HG03045 (cell line): Measurements from ENCODE around the gene WNK1.

Experiments used
- ATAC-seq: cut with Tn5 transposase; IDR thresholded peaks from one replicate; pipeline ENCODE4 v1.9.1; 2021; ENCODE audit warnings: mild to moderate bottlenecking, moderate library complexity; ENCODE audit not compliant: unreplicated experiment

Gene WNK1

GRCh38 chr12:851343-851742 lies 99.0 kb downstream of the WNK1 start:
- no peak for ATAC-seq

DNA sequence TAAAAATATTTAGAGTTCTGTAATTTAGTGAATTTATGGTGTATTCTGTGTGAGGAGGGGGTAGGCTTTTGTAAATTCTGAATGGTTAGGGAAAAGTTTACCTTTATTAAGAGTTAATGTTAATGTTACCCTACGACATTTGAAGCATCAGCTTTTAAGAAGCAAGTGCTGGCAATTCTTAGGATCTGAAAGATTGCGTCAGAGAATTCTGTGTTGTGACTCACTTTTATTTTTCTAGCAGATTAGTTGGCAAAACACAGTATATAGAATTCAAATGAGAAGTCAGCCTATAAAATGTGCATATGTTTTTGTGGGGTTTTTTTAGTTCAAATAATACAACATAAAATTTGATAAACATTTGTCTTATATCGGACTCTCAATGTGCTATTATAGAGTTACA lies 99.5 kb downstream of the WNK1 start:
- ATAC-seq, result no peak

- no peak for ATAC-seq
These were observed 100.5 kb downstream of the WNK1 start for GRCh38 chr12:852864-853263.

GRCh38 chr12:857611-858010 lies 105.2 kb downstream of the WNK1 start:
- ATAC-seq, result no peak

- ATAC-seq, result no peak
These were observed 110.0 kb downstream of the WNK1 start for GRCh38 chr12:862303-862911.

DNA sequence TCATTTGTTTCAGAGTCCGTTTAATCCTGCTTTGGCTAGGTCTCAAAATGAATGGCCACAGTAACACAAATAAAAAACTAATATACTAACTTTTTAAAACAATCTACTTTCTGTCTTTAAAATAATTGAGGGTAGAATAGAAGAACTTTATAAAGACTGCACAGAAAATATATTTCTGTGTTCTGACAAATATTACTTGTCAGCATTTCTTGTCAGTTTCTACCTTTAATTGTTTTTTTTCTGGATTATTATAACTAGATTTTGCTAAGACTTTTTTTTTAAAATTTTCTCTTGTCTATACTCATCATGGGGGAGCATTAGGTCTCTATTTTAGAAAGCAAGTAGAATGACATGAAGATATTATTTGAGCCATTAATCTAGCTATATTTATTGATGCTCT lies 110.9 kb downstream of the WNK1 start:
- ATAC-seq, result no peak

DNA sequence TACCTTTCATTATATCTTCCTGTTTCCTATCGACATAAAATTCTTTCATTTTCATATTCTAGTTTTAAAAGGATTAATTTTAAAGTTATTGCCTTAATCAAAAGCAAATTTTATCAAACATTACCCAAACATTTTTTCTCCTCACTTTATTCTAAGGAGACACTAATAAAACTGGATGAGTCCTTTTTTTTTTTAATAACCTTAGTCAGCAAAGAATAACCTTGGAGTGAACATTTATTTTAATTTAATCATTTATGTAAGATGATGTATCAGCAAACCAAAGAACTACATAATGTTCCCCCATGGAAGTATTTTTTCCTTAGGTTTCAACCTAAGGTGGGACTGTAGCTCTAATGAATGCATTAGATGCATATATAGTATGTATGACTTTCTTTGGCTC lies 113.2 kb downstream of the WNK1 start:
- ATAC-seq, result no peak

- ATAC-seq, result no peak
These were observed 115.5 kb downstream of the WNK1 start for GRCh38 chr12:867905-868304.

- no peak for ATAC-seq
These were observed 116.3 kb downstream of the WNK1 start for GRCh38 chr12:868722-869121.

GRCh38 chr12:870378-870777 lies 118.0 kb downstream of the WNK1 start:
- ATAC-seq, result no peak

DNA sequence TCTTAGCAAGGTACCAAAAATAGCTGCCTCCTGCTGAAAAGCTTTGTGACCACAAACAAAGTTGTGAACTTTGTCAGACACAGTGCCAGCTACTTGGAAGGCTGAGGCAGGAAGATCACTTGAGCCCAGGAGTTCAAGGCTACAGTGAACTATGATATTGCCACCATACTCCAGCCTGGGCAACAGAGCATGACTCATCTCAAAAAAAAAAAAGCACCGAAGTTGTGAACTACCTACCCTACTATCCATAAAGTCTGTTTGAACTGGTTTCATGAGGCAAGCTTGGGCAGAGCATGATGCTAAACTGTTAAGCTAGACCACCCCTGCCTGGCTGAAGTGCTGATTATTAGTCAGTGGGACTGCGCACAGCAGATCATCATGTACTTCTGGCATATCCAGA lies 121.6 kb downstream of the WNK1 start:
- no peak for ATAC-seq

- no peak for ATAC-seq
These were observed 127.3 kb downstream of the WNK1 start for GRCh38 chr12:879641-880040.

DNA sequence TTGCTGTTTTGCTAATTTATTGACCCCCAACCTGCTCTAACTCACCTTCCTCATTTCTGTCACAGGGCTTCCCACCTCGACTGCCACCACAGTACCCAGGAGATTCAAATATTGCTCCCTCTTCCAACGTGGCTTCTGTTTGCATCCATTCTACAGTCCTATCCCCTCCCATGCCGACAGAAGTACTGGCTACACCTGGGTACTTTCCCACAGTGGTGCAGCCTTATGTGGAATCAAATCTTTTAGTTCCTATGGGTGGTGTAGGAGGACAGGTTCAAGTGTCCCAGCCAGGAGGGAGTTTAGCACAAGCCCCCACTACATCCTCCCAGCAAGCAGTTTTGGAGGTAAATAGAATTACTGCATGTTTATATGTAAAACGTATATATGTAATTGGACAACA lies 128.3 kb downstream of the WNK1 start:
- ATAC-seq, result no peak

DNA sequence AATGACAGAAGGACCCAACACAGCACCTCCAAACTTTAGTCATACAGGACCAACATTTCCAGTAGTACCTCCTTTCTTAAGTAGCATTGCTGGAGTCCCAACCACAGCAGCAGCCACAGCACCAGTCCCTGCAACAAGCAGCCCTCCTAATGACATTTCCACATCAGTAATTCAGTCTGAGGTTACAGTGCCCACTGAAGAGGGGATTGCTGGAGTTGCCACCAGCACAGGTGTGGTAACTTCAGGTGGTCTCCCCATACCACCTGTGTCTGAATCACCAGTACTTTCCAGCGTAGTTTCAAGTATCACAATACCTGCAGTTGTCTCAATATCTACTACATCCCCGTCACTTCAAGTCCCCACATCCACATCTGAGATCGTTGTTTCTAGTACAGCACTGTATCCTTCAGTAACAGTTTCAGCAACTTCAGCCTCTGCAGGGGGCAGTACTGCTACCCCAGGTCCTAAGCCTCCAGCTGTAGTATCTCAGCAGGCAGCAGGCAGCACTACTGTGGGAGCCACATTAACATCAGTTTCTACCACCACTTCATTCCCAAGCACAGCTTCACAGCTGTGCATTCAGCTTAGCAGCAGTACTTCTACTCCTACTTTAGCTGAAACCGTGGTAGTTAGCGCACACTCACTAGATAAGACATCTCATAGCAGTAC lies 132.5 kb downstream of the WNK1 start:
- ATAC-seq, result no peak

- no peak for ATAC-seq
These were observed 133.3 kb downstream of the WNK1 start for GRCh38 chr12:885701-886100.

GRCh38 chr12:886206-886605 lies 133.8 kb downstream of the WNK1 start:
- no peak for ATAC-seq

DNA sequence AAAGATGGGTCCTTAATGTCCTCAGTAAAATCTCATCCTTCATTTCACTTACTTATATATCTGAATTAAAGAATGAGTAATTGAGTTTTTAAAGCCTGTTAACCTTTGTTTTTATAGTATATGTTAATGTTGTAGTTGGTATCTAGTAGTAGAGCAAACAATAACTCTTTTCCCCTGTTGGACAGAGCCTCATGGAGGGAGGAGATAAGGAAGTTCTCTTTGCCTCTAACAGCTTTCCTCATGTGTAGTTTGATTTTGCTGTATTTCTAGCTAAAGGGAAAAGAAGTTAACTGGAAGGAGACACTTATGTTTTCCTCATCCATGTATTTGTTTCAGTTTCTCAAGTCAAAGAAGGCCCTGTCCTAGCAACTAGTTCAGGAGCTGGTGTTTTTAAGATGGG lies 141.8 kb downstream of the WNK1 start:
- no peak for ATAC-seq

DNA sequence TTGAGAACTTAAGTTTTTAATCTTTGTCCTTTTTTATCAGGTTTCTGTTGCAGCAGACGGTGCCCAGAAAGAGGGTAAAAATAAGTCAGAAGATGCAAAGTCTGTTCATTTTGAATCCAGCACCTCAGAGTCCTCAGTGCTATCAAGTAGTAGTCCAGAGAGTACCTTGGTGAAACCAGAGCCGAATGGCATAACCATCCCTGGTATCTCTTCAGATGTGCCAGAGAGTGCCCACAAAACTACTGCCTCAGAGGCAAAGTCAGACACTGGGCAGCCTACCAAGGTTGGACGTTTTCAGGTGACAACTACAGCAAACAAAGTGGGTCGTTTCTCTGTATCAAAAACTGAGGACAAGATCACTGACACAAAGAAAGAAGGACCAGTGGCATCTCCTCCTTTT lies 143.7 kb downstream of the WNK1 start:
- no peak for ATAC-seq

GRCh38 chr12:897386-897785 lies 145.0 kb downstream of the WNK1 start:
- no peak for ATAC-seq

GRCh38 chr12:902581-902980 lies 150.2 kb downstream of the WNK1 start:
- ATAC-seq, result no peak

- ATAC-seq, result no peak
These were observed 150.7 kb downstream of the WNK1 start for GRCh38 chr12:903055-903454.

- no peak for ATAC-seq
These were observed 151.6 kb downstream of the WNK1 start for GRCh38 chr12:904010-904414.
